GM12878 (cell line): ENCODE results near the gene RAF1.

Experiments
- ATF7 ChIP-seq: fragments of 450-650 bp; IDR thresholded peaks from 2 replicates; pipeline ENCODE4 v1.6.1; 2016; ENCODE audit warnings: low read depth, mild to moderate bottlenecking
- CTCF ChIP-seq, 3 experiments: IDR thresholded peaks in 2 of 3; conservative IDR thresholded peaks in 1 of 3; 2 replicates each; pipeline ENCODE4 v1.5.1; 2011; ENCODE audit warnings: low read depth in 3 of 3, low read length in 3 of 3, mild to moderate bottlenecking in 3 of 3, control low read depth in 2 of 3, moderate library complexity in 2 of 3, inconsistent platforms in 1 of 3, mixed read lengths in 1 of 3; ENCODE audit not compliant: control insufficient read depth in 2 of 3, insufficient read depth in 1 of 3; ENCODE audit errors: extremely low read depth in 1 of 3
- E2F4 ChIP-seq: IDR thresholded peaks from 2 replicates; pipeline ENCODE4 v1.6.1; 2012; ENCODE audit warnings: low read depth, low read length, improper control_type of control experiment
- EP300 ChIP-seq, 2 experiments: fragments of 150-350 bp in 1 of 2; IDR thresholded peaks; 2 replicates each; pipeline ENCODE4 v1.6.1; 2011 to 2012; ENCODE audit warnings: low read depth in 2 of 2, low read length in 2 of 2, borderline replicate concordance in 1 of 2, improper control_type of control experiment in 1 of 2, inconsistent platforms in 1 of 2; ENCODE audit not compliant: control insufficient read depth in 1 of 2
- FOS ChIP-seq: IDR thresholded peaks from 3 replicates; pipeline ENCODE4 v1.6.1; 2011; ENCODE audit warnings: borderline replicate concordance; ENCODE audit not compliant: insufficient read length; ENCODE audit errors: extremely low read depth
- HDGF ChIP-seq: fragments of 450-650 bp; IDR thresholded peaks from 2 replicates; pipeline ENCODE4 v1.6.1; 2016; ENCODE audit warnings: antibody characterized with exemption
- LARP7 ChIP-seq: fragments of 450-650 bp; IDR thresholded peaks from 2 replicates; pipeline ENCODE4 v1.6.1; 2017; ENCODE audit warnings: mild to moderate bottlenecking
- MAX ChIP-seq: IDR thresholded peaks from 2 replicates; pipeline ENCODE4 v1.6.1; 2012; ENCODE audit warnings: low read depth, low read length, improper control_type of control experiment
- POLR2A ChIP-seq: IDR thresholded peaks from 2 replicates; pipeline ENCODE4 v1.6.1; 2011; ENCODE audit warnings: low read depth, mild to moderate bottlenecking, low read length
- POLR2AphosphoS5 ChIP-seq: IDR thresholded peaks from 2 replicates; pipeline ENCODE4 v1.6.1; 2011; ENCODE audit warnings: mild to moderate bottlenecking, low read length, inconsistent platforms
- POU2F2 ChIP-seq: IDR thresholded peaks from 3 replicates; pipeline ENCODE4 v1.6.1; 2011; ENCODE audit warnings: low read depth, mild to moderate bottlenecking, low read length, borderline replicate concordance
- RCOR1 ChIP-seq: conservative IDR thresholded peaks from 2 replicates; pipeline ENCODE4 v1.6.1; 2012; ENCODE audit warnings: low read depth, low read length, improper control_type of control experiment
- SMAD1 ChIP-seq: fragments of 450-650 bp; IDR thresholded peaks from 2 replicates; pipeline ENCODE4 v1.6.1; 2018; ENCODE audit warnings: mild to moderate bottlenecking, low read depth; ENCODE audit not compliant: partially characterized antibody

GRCh38 chr3:12679468-12679867, 15.6 kb upstream of the RAF1 start:
- TF ChIP-seq CTCF (IDR thresholded peaks at IDR 0.05 in 2 of 3, conservative IDR thresholded peaks at IDR 0.05 in 1 of 3; ENCODE audit: control insufficient read depth in 2 of 3, extremely low read depth in 1 of 3, insufficient read depth in 1 of 3, low read depth in 3 of 3, low read length in 3 of 3) (no peak), LARP7 (no peak), RCOR1 (no peak), POLR2A (no peak), MAX (no peak), ATF7 (no peak), EP300 (IDR thresholded peaks at IDR 0.05; ENCODE audit: borderline replicate concordance in 1 of 2, control insufficient read depth in 1 of 2, low read depth in 2 of 2, low read length in 2 of 2) (no peak), SMAD1 (no peak), FOS (no peak), POLR2AphosphoS5 (no peak), POU2F2 (no peak), E2F4 (no peak), HDGF (no peak)
